A549 (cell line): Measurements from ENCODE around the gene ADAMTS15.

Source experiments
- MAZ ChIP-seq: fragments of 150-350 bp; IDR thresholded peaks from 2 replicates; pipeline ENCODE4 v1.6.1; 2014; ENCODE audit warnings: antibody characterized with exemption, low read depth, low read length, borderline replicate concordance
- TF ChIP-seq, protein P1 (sequence below): fragments of >200 bp; sonication (Bioruptor Twin); formaldehyde crosslinking; IDR thresholded peaks from 3 replicates; pipeline ENCODE4 v1.5.1; 2016

- TF ChIP-seq, protein P1, sequence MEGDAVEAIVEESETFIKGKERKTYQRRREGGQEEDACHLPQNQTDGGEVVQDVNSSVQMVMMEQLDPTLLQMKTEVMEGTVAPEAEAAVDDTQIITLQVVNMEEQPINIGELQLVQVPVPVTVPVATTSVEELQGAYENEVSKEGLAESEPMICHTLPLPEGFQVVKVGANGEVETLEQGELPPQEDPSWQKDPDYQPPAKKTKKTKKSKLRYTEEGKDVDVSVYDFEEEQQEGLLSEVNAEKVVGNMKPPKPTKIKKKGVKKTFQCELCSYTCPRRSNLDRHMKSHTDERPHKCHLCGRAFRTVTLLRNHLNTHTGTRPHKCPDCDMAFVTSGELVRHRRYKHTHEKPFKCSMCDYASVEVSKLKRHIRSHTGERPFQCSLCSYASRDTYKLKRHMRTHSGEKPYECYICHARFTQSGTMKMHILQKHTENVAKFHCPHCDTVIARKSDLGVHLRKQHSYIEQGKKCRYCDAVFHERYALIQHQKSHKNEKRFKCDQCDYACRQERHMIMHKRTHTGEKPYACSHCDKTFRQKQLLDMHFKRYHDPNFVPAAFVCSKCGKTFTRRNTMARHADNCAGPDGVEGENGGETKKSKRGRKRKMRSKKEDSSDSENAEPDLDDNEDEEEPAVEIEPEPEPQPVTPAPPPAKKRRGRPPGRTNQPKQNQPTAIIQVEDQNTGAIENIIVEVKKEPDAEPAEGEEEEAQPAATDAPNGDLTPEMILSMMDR, result no peak
- TF ChIP-seq MAZ, result no peak
Measured at GRCh38 chr11:130514316-130514715, 65.9 kb downstream of the ADAMTS15 start.
